TTC549 (cell line): ENCODE data around the gene DEFB121.

Source experiments
- FAIRE-seq: peaks from 2 replicates; lab custom pipeline; 2012; peaks lifted over from hg19 to GRCh38; lab: Jason Lieb, UNC

Gene DEFB121

DNA sequence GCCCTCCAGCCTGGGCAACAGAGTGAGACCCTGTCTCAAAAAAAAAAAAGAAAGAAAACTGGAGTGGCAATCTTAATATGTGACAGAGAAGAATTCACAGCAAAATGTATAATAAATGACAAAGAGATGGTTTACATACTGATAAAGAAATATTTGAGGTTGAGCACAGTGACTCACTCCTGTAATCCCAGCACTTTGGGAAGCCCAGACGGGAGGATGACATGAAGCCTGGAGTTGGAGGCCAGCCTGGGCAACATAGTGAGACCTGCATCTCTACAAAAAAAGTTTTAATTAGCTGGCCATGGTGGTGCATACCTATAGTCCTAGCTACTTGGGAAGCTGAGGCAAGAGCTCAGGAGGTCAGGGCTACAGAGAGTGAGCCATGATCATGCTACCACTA is 50.0 kb downstream of the DEFB121 start:
- no peak for FAIRE-seq
